LNCAP (cell line): Measurements from ENCODE around the gene NAV2.

ENCODE experiments used
- CTCF ChIP-seq: fragments of 450-650 bp; IDR thresholded peaks from 2 replicates; pipeline ENCODE4 v1.5.1; 2017; ENCODE audit warnings: mild to moderate bottlenecking

Gene NAV2

GRCh38 chr11:19879307-19880087, 166.9 kb downstream of the NAV2 start:
- TF ChIP-seq CTCF, result no peak

- no peak for TF ChIP-seq CTCF
Observed at GRCh38 chr11:19880088-19880345, 167.4 kb downstream of the NAV2 start.

GRCh38 chr11:19881177-19881576, 168.5 kb downstream of the NAV2 start:
- no peak for TF ChIP-seq CTCF

GRCh38 chr11:19882356-19882755, 169.7 kb downstream of the NAV2 start:
- no peak for TF ChIP-seq CTCF

- no peak for TF ChIP-seq CTCF
Observed at GRCh38 chr11:19886498-19886897, 173.9 kb downstream of the NAV2 start.

- no peak for TF ChIP-seq CTCF
Observed at GRCh38 chr11:19887842-19888241, 175.2 kb downstream of the NAV2 start.

GRCh38 chr11:19889531-19889930, 176.9 kb downstream of the NAV2 start:
- no peak for TF ChIP-seq CTCF

GRCh38 chr11:19890308-19890707, 177.7 kb downstream of the NAV2 start:
- no peak for TF ChIP-seq CTCF
